Activated CD8-positive, alpha-beta memory T cell treated with anti-CD3 and anti-CD28 coated beads, Interleukin-2, amount 50 U/mL, for 48 hours (primary cell): Measurements from ENCODE around the gene SYT2.
"Not testable (repeated sequence)": the region's sequence is repeated elsewhere in the genome, so short reads cannot be mapped to it uniquely, and the experiment has no call there.

ENCODE experiments used
- DNase-seq: peaks from one replicate; pipeline ENCODE4 v3.0.0-alpha.2; 2020

The SYT2 gene

DNA sequence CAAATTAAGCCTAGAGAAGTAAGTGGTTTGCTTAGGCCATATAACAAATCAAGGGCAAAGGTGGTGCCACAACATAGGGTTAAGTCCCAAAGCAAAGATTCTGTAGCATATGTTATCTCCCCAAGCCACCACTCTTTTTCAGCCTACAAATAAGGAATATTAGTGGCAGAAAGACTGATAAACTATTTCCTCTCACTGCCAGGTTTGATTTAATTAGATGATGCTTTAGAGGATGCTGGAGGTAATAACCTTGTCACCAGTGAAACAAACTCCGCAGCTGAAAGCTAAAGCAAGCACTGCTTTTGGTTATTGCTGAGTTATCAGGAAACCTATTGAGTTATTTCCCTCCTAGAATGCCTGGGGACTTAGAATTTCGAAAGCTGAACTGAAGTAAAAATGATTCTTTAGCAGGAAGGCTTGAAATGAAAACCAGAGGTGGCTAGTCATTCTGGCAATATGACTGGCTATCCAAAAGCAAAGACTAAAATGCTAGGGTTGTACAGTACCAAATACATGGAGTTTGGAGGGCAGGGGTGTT, 145.2 kb downstream of the SYT2 start:
- DNase-seq = no peak

- no peak for DNase-seq
These were observed 146.4 kb downstream of the SYT2 start for GRCh38 chr1:202563818-202564217.

GRCh38 chr1:202562444-202563060, 147.7 kb downstream of the SYT2 start:
- DNase-seq = no peak

DNA sequence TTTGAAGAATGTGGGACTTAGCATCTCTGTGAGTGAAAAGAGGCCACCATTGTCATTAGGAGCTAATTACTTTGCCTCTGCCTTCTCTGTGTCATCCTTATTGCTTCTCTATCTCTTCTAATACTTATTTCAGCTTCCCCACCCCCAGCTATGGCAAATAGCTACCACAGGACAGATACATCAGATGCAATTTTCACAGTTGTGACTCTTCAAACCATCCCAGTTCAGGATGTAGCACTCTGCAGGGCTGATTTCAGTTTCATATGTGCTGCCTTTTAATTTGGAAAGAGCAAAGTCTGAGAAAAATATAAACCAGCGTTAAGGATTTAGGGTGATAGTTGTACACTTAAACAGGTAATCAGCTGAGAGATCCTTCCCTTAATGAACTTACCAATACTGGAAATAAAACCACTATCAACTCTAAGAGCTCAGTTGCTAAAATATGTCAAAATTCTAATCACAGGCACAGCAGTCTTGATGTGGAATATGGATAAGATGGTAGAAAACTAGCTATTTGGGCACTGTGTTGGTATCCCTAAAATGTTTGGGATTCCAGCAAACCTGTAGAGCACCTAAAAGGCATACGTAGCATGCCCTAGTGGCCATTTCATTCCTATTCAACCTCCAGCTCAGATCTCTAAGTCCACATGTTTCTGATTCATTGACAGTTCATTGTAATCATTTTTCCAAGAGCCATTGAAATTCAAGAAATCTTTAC, 148.4 kb downstream of the SYT2 start:
- DNase-seq = no peak

DNA sequence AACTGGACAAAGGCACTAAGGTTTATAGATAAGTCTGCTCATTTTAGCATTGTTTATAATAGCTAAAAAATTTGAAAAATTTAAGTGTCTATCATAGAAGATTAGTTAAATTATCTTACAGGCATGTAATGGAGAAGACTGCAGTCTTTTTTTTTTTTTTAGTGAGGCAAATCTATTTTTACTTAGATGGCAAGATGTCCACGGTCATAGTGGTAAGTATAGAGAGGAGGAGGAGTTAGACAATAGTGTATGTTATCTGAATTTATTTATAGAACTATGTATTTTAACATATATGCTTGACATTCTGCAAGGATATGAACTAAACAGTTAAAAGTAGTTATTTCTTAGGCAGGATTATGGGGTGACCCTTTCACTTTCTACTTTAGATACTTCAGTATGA, 149.0 kb downstream of the SYT2 start:
- DNase-seq = no peak

DNA sequence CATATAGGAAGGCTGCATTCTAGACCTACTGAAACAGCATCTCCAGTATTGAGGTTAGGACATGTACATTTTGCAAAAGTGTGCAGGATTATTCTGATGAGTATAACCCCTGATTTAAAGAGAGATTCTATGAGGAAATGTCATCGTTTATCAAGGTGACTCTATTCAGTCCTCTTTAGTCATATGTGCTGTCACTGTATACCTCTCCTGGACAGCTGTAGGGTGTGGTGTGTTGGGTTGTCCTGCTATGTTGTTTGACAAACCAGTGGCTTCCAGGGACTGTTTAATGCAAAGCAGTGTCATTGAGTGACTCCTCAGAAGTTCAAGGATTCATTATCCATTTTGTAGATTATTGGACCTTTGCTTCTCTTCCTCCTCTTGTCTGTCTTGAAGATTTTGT, 152.6 kb downstream of the SYT2 start:
- DNase-seq = not testable (repeated sequence)

DNA sequence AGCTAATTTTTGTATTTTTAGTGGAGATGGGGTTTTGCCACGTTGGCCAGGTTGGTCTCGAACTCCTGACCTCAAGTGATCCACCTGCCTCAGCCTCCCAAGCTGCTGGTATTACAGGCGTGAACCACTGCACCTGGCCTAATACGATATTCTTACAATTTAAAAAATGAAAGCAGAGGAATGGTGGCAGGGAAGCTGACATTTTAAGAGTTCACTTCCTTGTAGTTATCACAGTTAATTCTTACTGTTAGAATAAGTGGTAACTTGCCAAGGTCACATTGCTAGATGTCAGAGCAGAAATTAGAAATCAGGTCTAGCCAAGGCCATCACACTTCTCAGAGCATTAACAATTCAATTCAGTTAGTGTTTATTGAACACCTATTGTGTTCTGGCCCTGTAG, 154.2 kb downstream of the SYT2 start:
- DNase-seq = not testable (repeated sequence)

GRCh38 chr1:202554619-202555018, 155.6 kb downstream of the SYT2 start:
- not testable (repeated sequence) for DNase-seq

DNA sequence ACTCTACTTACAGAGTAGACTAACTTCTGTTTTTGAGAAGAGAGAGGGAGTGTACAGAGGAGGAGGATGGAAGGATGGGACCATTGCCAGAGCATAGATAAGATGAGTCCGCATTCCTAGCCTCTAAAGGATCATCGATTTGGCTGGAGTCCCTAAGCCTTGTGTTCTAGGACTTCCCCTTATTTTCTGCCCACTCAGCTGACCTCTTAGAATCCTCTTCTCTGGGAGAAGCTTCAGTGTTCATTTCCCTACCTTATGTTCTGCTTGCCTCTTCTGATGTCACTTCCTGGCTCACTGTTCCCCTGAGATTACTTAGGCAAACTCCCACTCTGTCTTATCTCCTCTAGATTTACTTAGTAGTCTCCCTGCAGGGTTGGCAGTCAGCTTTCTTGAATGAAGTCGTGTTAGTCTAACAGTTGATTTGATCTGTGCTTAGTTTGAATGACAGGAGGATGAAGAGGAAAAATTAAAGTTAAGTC, 156.7 kb downstream of the SYT2 start:
- no peak for DNase-seq

GRCh38 chr1:202553078-202553477, 157.2 kb downstream of the SYT2 start:
- not testable (repeated sequence) for DNase-seq

GRCh38 chr1:202552615-202553014, 157.6 kb downstream of the SYT2 start:
- DNase-seq = not testable (repeated sequence)

GRCh38 chr1:202551683-202552082, 158.6 kb downstream of the SYT2 start:
- no peak for DNase-seq

DNA sequence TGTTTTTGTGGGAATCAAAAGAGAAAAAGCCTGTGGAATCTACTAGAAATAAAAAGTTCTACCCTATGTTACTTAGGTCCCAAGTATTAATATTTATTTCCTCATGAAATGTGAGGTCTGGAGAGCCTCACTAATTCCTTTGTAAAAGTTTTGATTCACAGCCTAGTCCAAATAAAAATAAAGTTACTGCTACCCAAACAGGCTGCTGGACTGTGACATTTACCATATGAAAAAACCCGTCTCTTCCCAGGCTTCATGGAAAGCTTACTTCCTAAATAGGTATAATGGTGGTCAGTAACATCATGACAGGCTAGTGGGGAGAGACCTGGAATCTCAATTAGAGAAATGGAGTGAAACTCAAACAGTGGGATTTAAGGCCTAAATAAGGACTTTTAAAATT, 160.2 kb downstream of the SYT2 start:
- DNase-seq = not testable (repeated sequence)

DNA sequence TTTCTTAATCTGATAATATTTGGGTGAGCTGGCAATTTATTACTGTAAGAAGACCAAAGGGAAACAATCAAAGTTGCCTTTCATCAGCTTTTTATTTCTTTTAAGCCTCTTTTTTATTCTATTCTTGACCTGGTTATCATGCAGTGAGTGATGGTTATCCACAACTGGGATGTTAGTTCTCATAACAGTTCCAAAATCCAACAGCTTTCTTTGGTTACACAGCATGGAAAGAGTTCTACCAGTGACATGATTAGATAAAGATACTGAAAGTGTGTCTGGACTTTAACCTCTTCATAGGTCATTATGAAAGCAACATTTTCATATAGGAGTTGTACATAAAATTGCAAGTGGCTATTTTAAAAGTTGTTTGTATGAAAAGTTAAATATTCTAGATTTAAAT, 163.0 kb downstream of the SYT2 start:
- DNase-seq = no peak

DNA sequence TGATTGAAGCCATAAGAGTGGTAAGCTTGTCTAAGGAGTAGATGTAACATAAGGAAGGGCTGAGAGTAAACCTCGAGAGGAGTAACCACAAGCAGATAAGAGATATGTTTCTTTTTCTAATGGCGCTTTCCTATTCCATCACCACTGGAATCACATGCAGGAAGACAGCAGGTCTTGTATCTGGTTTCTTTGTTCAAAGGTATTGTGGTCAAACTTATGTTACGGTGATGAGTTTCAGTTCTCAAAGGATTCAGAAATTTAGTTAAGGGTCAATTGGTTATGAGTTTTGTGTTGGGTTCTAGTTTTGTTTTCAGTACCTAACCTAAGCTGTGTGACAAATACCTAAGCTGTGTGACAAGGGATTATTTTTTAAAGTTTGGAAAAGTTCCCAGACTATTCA, 163.5 kb downstream of the SYT2 start:
- DNase-seq = not testable (repeated sequence)

DNA sequence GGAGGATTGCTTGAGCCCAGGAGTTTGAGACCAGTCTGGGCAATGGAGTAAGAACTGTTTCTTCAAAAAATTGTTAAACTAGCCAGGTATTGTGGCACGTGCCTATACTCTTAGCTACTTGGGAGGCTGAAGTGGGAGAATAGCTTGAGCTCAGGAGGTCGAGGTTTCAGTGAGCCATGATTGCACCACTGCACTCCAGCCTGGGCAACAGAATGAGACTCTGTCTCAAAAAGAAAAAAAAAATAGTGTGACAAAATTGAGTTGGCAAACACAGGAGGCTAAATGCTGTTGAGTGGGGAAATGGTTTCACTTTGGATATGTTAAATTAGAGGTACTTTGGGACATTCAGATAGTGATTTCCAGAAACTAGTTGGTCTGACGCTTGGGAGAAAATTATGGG, 163.9 kb downstream of the SYT2 start:
- not testable (repeated sequence) for DNase-seq

- DNase-seq = not testable (repeated sequence)
These were observed 164.5 kb downstream of the SYT2 start for GRCh38 chr1:202545647-202546303.

GRCh38 chr1:202544766-202545449, 165.3 kb downstream of the SYT2 start:
- DNase-seq = not testable (repeated sequence)

- not testable (repeated sequence) for DNase-seq
These were observed 166.7 kb downstream of the SYT2 start for GRCh38 chr1:202543537-202543936.

GRCh38 chr1:202542415-202542814, 167.8 kb downstream of the SYT2 start:
- not testable (repeated sequence) for DNase-seq

DNA sequence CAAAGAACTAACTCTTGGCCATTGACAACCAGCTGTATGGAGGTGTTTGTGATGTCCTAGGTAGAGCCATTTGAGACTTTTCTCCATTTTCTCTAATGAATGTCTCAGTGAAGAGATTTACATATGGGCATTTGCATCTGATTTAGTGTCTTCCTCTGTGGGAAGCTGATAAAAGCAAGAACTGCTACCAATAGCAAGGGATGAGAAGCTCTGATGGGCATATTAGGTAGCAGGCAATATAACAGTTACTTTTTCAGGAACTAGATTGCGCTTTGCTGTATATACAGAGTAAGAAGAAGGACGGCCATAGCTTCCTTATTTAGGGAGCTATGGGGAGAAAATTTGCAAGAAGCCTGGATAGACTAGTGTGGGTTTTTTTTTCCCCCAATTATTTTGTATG, 169.4 kb downstream of the SYT2 start:
- DNase-seq = not testable (repeated sequence)
